HEK293 (cell line): ENCODE data around the gene CAMK2D.

Experiments used
- CTCF ChIA-PET: fragments of 350-600 bp; formaldehyde crosslinking; extraction: SDS; loops from one replicate; lab custom pipeline; 2021; ENCODE audit warnings: antibody characterized with exemption; lab: Yijun Ruan, JAX
- POLR2A ChIA-PET: fragments of 300-600 bp; formaldehyde crosslinking; extraction: SDS; loops from one replicate; lab custom pipeline; 2020; ENCODE audit warnings: antibody characterized with exemption, inconsistent platforms; lab: Yijun Ruan, JAX
- H3K27ac ChIP-seq: fragments of 200-500 bp; sonication (Bioruptor generic); 2 replicates; pipeline ENCODE4 v1.5.1; 2014; ENCODE audit warnings: low read depth, low read length, control low read depth, inconsistent platforms; ENCODE audit errors: extremely low read depth
- H3K36me3 ChIP-seq, 2 experiments: fragments of 200-500 bp in 1 of 2; sonication (Bioruptor generic) in 1 of 2; 1 replicate in 1 of 2; 2 replicates in 1 of 2; pipeline ENCODE4 v1.5.1; 2014 to 2017; ENCODE audit warnings: inconsistent platforms in 2 of 2, low read length in 2 of 2; ENCODE audit not compliant: control insufficient read depth in 2 of 2, insufficient read depth in 1 of 2
- H3K4me1 ChIP-seq: fragments of 200-500 bp; sonication (Bioruptor generic); 2 replicates; pipeline ENCODE4 v1.5.1; 2014; ENCODE audit warnings: mild to moderate bottlenecking, low read length, inconsistent platforms; ENCODE audit not compliant: control insufficient read depth, insufficient read depth
- H3K4me3 ChIP-seq: 2 replicates; pipeline ENCODE4 v1.5.1; 2011; ENCODE audit warnings: low read depth, mild to moderate bottlenecking, control low read depth, low read length, moderate library complexity
- H3K9me3 ChIP-seq: fragments of 200-500 bp; sonication (Bioruptor generic); 2 replicates; pipeline ENCODE4 v1.5.1; 2014; ENCODE audit warnings: low read depth, low read length, inconsistent platforms; ENCODE audit not compliant: control insufficient read depth, insufficient read depth
- BCL11B ChIP-seq: fragments of 450-650 bp; formaldehyde crosslinking; IDR thresholded peaks from 2 replicates; pipeline ENCODE4 v1.5.1; 2016; ENCODE audit warnings: low read depth, missing biosample characterization, missing genetic modification characterization
- HIC1 ChIP-seq: fragments of 450-650 bp; formaldehyde crosslinking; IDR thresholded peaks from 2 replicates; pipeline ENCODE4 v1.5.1; 2016; ENCODE audit warnings: missing biosample characterization, missing genetic modification characterization
- KLF1 ChIP-seq: fragments of 450-650 bp; formaldehyde crosslinking; IDR thresholded peaks from 2 replicates; pipeline ENCODE4 v1.5.1; 2016; ENCODE audit warnings: missing biosample characterization, missing genetic modification characterization
- KLF7 ChIP-seq: fragments of 450-650 bp; formaldehyde crosslinking; IDR thresholded peaks from 2 replicates; pipeline ENCODE4 v1.5.1; 2016; ENCODE audit warnings: missing biosample characterization, missing genetic modification characterization, borderline replicate concordance
- PRDM1 ChIP-seq: fragments of 450-650 bp; formaldehyde crosslinking; IDR thresholded peaks from 2 replicates; pipeline ENCODE4; 2016; ENCODE audit warnings: missing biosample characterization, missing genetic modification characterization
- PRDM6 ChIP-seq: fragments of 450-650 bp; formaldehyde crosslinking; IDR thresholded peaks from 2 replicates; pipeline ENCODE4 v1.5.1; 2017; ENCODE audit warnings: missing biosample characterization, missing genetic modification characterization
- ZNF155 ChIP-seq: fragments of 450-650 bp; formaldehyde crosslinking; IDR thresholded peaks from 2 replicates; pipeline ENCODE4 v1.5.1; 2016; ENCODE audit warnings: missing biosample characterization, missing genetic modification characterization
- ZNF18 ChIP-seq: fragments of 450-650 bp; formaldehyde crosslinking; IDR thresholded peaks from 2 replicates; pipeline ENCODE4 v1.5.1; 2016; ENCODE audit warnings: missing biosample characterization, missing genetic modification characterization
- ZNF23 ChIP-seq: fragments of 450-650 bp; formaldehyde crosslinking; IDR thresholded peaks from 2 replicates; pipeline ENCODE4 v1.5.1; 2016; ENCODE audit warnings: missing biosample characterization, missing genetic modification characterization, borderline replicate concordance
- ZNF561 ChIP-seq: fragments of 450-650 bp; IDR thresholded peaks from 2 replicates; pipeline ENCODE4 v1.5.1; 2018; ENCODE audit warnings: missing biosample characterization, missing genetic modification characterization, borderline replicate concordance
- ZNF610 ChIP-seq: fragments of 450-650 bp; formaldehyde crosslinking; IDR thresholded peaks from 2 replicates; pipeline ENCODE4 v1.5.1; 2016; ENCODE audit warnings: missing biosample characterization, missing genetic modification characterization, borderline replicate concordance
- ZNF629 ChIP-seq: fragments of 450-650 bp; formaldehyde crosslinking; IDR thresholded peaks from 2 replicates; pipeline ENCODE4 v1.5.1; 2017; ENCODE audit warnings: missing biosample characterization, missing genetic modification characterization
- ZNF660 ChIP-seq: fragments of 450-650 bp; IDR thresholded peaks from 2 replicates; pipeline ENCODE4 v1.5.1; 2018; ENCODE audit warnings: missing biosample characterization, mild to moderate bottlenecking, missing genetic modification characterization
- ZSCAN4 ChIP-seq: fragments of 450-650 bp; formaldehyde crosslinking; IDR thresholded peaks from 2 replicates; pipeline ENCODE4 v1.5.1; 2017; ENCODE audit warnings: missing biosample characterization, missing genetic modification characterization
- TF ChIP-seq, protein P1 (sequence below): sonication (generic); formaldehyde crosslinking; IDR thresholded peaks from 2 replicates; pipeline ENCODE4 v1.8.1; 2022; ENCODE audit warnings: mild to moderate bottlenecking, moderate library complexity, missing genetic modification reagents

Gene CAMK2D

DNA sequence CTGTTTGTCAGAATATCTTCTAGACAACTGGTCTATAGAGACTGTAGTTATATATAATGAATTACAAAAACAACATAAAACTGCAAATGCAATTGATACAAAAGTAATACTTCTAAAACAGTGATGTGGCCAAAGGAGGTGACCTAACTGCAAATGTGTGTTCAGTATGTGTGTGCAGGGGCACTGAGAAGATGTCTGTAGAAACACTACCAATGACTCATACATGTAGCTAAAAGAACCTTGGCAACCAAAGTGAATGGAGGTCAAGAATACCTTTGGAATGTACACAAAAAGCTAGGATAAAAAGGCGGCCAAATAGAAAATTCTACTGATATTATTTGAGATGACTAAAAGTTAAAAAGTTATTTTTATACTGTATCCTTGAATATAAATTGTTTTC, 261.8 kb downstream of the CAMK2D start:
- no peak for TF ChIP-seq PRDM1 (tag by site-specific recombination)
- TF ChIP-seq KLF1 (tag by site-specific recombination) = no peak
- TF ChIP-seq ZNF155 (tag by site-specific recombination) = no peak
- no peak for TF ChIP-seq KLF7 (tag by site-specific recombination)
- TF ChIP-seq ZNF18 = no peak
- no peak for TF ChIP-seq ZNF660 (tag by site-specific recombination)
- TF ChIP-seq ZNF23 (tag by site-specific recombination) = no peak
- ChIA-PET CTCF (interaction anchor here (0.6 kb wide), 1 partner anchor 11 kb away, joined by 9 read pairs; no protein-coding TSS in a partner anchor), POLR2A (no interaction called here)
- H3K4me1 ChIP-seq = no peaks in the 10 kb centered on the region; the same call in 1 of the 2 replicates
- H3K9me3 ChIP-seq = no peaks in the 10 kb centered on the region
- peaks cover 0 to 6% of the 10 kb centered on the region in 2 experiments; a peak in 1 of 3 replicates for H3K36me3 ChIP-seq
- H3K27ac ChIP-seq = no peak overlapping the region
- no peak overlapping the region for H3K4me3 ChIP-seq

DNA sequence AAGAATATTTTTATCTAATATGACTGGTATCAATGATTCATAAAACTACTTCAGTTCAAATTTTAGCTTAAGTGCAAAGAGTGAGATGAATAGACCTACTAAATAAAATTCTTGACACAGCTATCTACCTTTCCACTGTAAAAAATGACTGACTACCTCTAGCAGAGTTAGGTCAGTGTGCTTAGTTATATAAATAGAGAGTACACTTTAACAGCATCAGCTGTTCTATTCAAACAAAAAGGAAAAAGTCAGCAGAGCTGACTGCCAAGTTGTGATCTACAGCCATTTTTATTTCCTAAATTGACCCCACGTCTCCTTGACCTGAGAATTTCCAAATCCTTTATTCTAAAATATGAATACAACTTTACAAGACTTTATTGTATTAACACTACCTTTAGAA, 262.4 kb downstream of the CAMK2D start:
- Histone ChIP-seq H3K4me1 (no peaks in the 10 kb centered on the region; the same call in 1 of the 2 replicates), H3K4me3 (no peak overlapping the region), H3K27ac (no peak overlapping the region), H3K9me3 (no peaks in the 10 kb centered on the region), H3K36me3 (peaks cover 0 to 6% of the 10 kb centered on the region in 2 experiments; a peak in 1 of 3 replicates)
- TF ChIP-seq ZNF629 (tag by site-specific recombination) (no peak), ZNF610 (tag by site-specific recombination) (no peak), ZNF155 (tag by site-specific recombination) (no peak), PRDM6 (tag by site-specific recombination) (no peak)
- ChIA-PET POLR2A (no interaction called here), CTCF (no interaction called here)

DNA sequence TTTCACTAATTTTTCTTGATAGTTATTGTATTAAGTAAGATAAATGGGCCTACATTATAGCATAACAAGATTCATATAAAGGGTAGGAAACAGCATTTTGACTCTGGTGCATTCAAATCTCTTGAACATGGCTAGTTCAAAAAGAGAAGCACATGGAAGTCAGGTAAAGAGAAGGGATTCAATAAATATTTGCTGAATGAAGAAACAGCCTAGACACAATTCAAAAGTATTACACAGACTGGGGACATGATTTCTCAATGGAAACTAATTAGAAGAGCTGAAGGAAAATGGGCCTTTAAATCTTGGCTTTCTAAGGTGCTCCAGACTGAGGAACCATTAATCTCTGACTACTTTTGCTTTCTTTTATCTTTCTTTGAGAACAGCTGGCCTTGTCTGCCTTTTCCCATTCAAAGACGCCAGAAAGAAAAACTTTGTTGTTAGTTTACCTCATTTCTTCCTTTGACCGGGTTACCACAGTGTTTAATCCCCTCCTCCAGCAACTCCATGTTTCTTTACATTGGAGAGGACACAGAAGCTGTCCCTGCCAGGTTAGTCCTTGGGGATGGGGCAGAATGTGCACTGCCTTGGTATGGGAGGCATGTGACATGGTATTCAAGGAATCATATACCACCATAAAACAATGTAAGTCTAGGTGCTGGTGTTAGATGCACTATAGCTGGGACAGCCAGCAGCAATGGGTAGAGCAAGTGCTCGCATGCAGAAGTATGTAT, 264.2 kb downstream of the CAMK2D start:
- no peak overlapping the region for H3K4me3 ChIP-seq
- ChIA-PET POLR2A (no interaction called here), CTCF (interaction anchor here (0.7 kb wide), 1 partner anchor 82 kb away, joined by 3 read pairs; no protein-coding TSS in a partner anchor)
- TF ChIP-seq BCL11B (no peak), HIC1 (tag by site-specific recombination) (no peak), ZSCAN4 (no peak), ZNF561 (tag by site-specific recombination) (no peak)
- TF ChIP-seq, protein P1, sequence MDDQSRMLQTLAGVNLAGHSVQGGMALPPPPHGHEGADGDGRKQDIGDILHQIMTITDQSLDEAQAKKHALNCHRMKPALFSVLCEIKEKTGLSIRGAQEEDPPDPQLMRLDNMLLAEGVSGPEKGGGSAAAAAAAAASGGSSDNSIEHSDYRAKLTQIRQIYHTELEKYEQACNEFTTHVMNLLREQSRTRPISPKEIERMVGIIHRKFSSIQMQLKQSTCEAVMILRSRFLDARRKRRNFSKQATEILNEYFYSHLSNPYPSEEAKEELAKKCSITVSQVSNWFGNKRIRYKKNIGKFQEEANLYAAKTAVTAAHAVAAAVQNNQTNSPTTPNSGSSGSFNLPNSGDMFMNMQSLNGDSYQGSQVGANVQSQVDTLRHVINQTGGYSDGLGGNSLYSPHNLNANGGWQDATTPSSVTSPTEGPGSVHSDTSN (CRISPR knock-in tag) = no peak
- no peaks in the 10 kb centered on the region for H3K9me3 ChIP-seq
- H3K4me1 ChIP-seq = no peaks in the 10 kb centered on the region; the same call in 1 of the 2 replicates
- H3K36me3 ChIP-seq = peaks cover 0 to 6% of the 10 kb centered on the region in 2 experiments; a peak in 1 of 3 replicates
- H3K27ac ChIP-seq = no peak overlapping the region
